ENCODE data around the gene OR14A16.

The OR14A16 gene

DNA sequence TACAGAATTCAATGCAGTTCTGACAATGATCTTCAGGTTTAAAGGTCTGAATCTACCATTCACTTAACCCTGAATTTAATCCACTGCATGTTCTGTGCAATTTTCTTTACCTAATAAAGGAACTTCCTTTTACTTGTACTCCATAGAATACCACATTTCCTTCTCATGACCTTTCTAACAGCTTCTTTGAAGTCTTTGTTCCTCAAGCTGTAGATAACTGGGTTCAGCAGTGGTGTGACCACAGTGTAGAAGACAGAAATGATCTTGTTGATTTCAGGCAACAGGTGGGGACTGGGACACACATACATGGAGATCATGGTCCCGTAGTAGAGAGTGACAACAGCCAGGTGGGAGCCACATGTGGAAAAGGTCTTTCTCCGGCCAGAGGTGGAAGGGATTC lies 16.9 kb upstream of the OR14A16 start:
- no peak for TF ChIP-seq GATA3 (IDR thresholded peaks at IDR 0.05; ENCODE audit: low read depth, low read length)

DNA sequence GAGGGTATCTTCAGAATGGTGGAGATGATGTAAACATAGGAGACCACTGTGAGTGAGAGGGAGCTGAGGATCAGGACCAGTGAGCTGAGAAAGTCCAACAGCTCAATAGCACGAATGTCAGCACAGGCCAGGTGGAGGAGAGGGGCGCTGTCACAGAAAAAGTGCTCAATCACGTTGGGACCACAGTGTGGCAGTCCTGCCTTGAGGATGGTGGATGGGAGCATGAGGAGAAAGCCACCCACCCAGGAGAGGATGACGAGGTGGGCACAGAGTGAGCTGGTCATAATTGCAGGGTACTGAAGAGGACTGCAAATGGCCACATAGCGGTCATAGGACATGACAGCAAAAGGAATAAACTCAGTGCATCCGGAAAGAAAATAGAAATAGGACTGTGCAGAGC lies 9.7 kb upstream of the OR14A16 start:
- TF ChIP-seq GATA2 (IDR thresholded peaks at IDR 0.05; ENCODE audit: low read depth, low read length) (no peak), GATA3 (IDR thresholded peaks at IDR 0.05; ENCODE audit: low read depth, low read length) (no peak)

DNA sequence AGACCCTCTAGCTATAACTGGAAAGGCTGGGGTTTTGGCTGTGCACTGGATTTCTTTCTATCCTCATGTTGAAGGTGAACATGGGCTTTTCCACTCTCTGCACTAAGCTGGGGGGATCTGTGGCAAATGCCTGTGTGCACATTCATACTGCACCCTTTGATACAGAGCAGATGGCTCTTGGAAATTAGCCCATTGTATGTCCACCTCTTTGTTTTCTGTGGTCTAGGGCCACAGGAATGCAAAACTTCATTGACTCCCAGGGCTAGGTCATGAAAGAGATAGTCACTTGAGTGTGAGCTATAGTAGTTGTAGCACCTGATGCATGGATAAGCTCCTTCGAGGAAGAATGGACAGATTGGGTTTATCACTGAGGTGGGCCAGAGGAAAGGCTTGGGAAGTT lies 5.7 kb upstream of the OR14A16 start:
- TF ChIP-seq GATA2 (IDR thresholded peaks at IDR 0.05; ENCODE audit: low read depth, low read length) (no peak), GATA3 (IDR thresholded peaks at IDR 0.05; ENCODE audit: low read depth, low read length) (no peak)

DNA sequence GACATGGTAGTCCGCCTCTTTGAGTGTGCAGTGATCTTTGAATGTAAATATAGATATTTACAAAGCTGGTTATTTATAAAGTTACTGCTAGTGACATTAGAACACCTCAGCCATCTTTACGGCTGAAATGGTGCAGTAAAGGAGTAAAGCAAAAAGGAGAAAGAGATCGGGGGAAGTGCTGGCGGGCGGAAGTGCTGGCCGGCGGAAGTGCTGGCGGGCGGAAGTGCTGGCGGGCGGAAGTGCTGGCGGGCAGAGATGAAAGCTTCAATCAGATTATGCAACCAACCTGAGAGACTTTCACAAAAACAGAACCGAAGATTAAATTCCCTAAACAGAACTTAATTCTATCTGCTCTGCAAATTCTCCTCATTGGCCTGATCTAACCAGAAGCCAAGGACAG lies 1.4 kb upstream of the OR14A16 start:
- TF ChIP-seq GATA3 (IDR thresholded peaks at IDR 0.05; ENCODE audit: low read depth, low read length) = no peak
- no peak for TF ChIP-seq GATA2 (IDR thresholded peaks at IDR 0.05; ENCODE audit: low read depth, low read length)

DNA sequence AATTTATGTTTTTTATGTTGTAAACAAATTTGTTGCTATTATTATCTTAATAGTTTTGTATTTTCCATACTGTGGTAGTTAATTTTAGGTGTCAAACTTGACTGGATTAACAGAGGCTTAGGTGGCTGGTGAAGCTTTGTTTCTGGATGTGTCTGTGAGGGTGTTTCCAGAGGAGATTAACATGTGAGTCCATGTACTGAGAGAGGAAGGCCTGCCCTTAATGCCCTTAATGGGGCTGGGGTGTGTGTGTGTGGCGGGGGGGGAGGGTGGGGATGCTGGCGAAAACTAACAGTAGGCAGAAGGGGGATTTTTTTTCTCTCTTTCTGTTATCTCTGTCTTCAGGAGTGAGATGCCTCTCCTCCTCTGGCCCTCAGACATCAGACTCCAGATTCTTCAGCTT lies 1.9 kb downstream of the OR14A16 start:
- no peak for TF ChIP-seq GATA3 (IDR thresholded peaks at IDR 0.05; ENCODE audit: low read depth, low read length)
- TF ChIP-seq GATA2 (IDR thresholded peaks at IDR 0.05; ENCODE audit: low read depth, low read length) = no peak

DNA sequence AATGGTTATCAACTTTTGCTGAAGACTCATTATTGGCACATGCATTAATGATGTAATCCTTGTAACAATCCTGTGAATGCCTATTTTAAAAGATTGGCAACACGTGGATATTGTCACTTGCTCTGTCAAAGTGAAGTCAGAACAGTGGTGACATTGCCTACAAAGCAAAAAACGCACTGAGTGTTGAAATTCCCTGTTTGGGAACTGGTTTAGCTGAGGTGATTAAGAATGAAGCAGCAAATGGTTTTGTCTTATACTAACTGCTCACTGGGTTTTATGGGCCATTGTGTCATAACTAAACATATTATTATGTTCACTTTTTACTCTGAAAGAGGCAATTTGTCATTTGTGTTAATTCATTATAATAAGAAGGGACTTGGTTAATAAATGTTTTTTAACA lies 11.3 kb downstream of the OR14A16 start:
- TF ChIP-seq GATA2 (IDR thresholded peaks at IDR 0.05; ENCODE audit: low read depth, low read length) (no peak), GATA3 (IDR thresholded peaks at IDR 0.05; ENCODE audit: low read depth, low read length) (no peak)

DNA sequence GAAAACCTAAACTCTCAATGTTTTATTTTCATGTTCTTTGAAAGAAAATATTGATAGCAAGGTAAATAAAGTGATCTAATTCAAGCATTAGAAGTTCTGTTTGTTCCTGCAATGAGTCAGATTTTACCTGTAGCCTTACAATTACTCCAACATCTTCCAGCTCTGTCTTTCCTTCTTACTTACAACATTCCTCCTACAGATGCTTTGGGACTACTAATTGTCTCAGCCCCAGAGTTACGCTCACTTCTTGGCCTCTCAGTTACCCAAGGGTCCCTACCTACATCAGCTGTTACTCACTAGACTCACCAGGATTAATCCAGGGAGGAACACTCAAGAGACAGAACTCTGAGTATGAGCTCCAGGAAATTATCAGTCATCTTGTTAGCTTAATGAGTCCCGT lies 26.4 kb downstream of the OR14A16 start:
- TF ChIP-seq GATA2 (IDR thresholded peaks at IDR 0.05; ENCODE audit: low read depth, low read length) = no peak
- TF ChIP-seq GATA3 (IDR thresholded peaks at IDR 0.05; ENCODE audit: low read depth, low read length) = no peak

DNA sequence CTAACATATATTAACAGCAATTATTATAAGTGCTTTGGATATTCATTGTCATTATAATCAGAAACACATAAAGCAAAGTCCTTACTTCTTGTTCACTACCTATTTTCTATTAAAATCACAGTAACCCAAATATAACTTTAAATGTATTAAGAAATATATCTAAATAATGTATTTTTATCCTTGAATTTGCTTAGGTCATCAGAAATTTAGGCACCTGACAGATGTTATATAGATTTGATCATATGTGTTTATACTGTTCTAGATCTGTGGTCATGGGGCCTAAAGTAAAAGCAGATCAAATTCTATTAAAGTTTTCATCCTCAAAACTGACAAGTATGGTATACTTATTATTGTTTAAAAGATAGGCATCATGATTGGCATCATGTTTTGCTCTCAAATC lies 54.3 kb downstream of the OR14A16 start:
- TF ChIP-seq GATA2 (IDR thresholded peaks at IDR 0.05; ENCODE audit: low read depth, low read length) (no peak), GATA3 (IDR thresholded peaks at IDR 0.05; ENCODE audit: low read depth, low read length) (no peak)
